HG03565 (cell line): ENCODE measurements around the gene RHOBTB3.
"Not testable (repeated sequence)": the region's sequence is repeated elsewhere in the genome, so short reads cannot be mapped to it uniquely, and the experiment has no call there.

Source experiments
- ATAC-seq: cut with Tn5 transposase; IDR thresholded peaks from one replicate; pipeline ENCODE4 v1.9.1; 2021; ENCODE audit warnings: mild to moderate bottlenecking, moderate library complexity; ENCODE audit not compliant: unreplicated experiment

RHOBTB3 gene

GRCh38 chr5:95713246-95713645 lies 17.9 kb upstream of the RHOBTB3 start:
- ATAC-seq, result not testable (repeated sequence)

- no peak for ATAC-seq
These were observed 17.0 kb upstream of the RHOBTB3 start for GRCh38 chr5:95713960-95714710.

- ATAC-seq, result peak; percentile 36
These were observed 15.2 kb upstream of the RHOBTB3 start for GRCh38 chr5:95715799-95716461.

GRCh38 chr5:95717439-95717838 lies 13.7 kb upstream of the RHOBTB3 start:
- ATAC-seq, result no peak

- ATAC-seq, result peak; percentile 87
These were observed 12.9 kb upstream of the RHOBTB3 start for GRCh38 chr5:95718203-95718602.

- ATAC-seq, result no peak
These were observed 12.4 kb upstream of the RHOBTB3 start for GRCh38 chr5:95718738-95719137.

- no peak for ATAC-seq
These were observed 10.9 kb upstream of the RHOBTB3 start for GRCh38 chr5:95720094-95720786.

- no peak for ATAC-seq
These were observed 9.4 kb upstream of the RHOBTB3 start for GRCh38 chr5:95721582-95722295.

- ATAC-seq, result no peak
These were observed 7.3 kb upstream of the RHOBTB3 start for GRCh38 chr5:95723632-95724369.

GRCh38 chr5:95725071-95725820 lies 5.9 kb upstream of the RHOBTB3 start:
- ATAC-seq, result no peak

GRCh38 chr5:95725937-95726810 lies 5.0 kb upstream of the RHOBTB3 start:
- no peak for ATAC-seq

- ATAC-seq, result no peak
These were observed 4.0 kb upstream of the RHOBTB3 start for GRCh38 chr5:95726811-95727763.

GRCh38 chr5:95727764-95728191 lies 3.4 kb upstream of the RHOBTB3 start:
- ATAC-seq, result no peak

GRCh38 chr5:95728494-95729114 lies 2.5 kb upstream of the RHOBTB3 start:
- no peak for ATAC-seq

- no peak for ATAC-seq
These were observed 1.8 kb upstream of the RHOBTB3 start for GRCh38 chr5:95729115-95730010.

GRCh38 chr5:95730011-95730700 lies 980 bp upstream of the RHOBTB3 start:
- ATAC-seq, result no peak
